Neural progenitor cell (in vitro differentiated cells): ENCODE data around the gene EMC8. TPM values are rescaled to one million over a fixed set of nuclear protein-coding genes. Genes with fewer than 3 reads are reported as not detected.

Experiments used
- DNase-seq: peaks from one replicate; pipeline ENCODE4 v3.0.0-alpha.2; 2016; ENCODE audit warnings: low spot score
- H2AFZ ChIP-seq: fragments of 200-600 bp; sonication (generic); replicated peaks from 2 replicates; pipeline ENCODE4 v1.6.1; 2016; ENCODE audit warnings: antibody characterized with exemption
- H3F3A ChIP-seq: fragments of 200-600 bp; sonication (generic); 2 replicates; pipeline ENCODE4 v1.6.1; 2016; ENCODE audit warnings: antibody characterized with exemption, low read depth
- H3K27ac ChIP-seq: fragments of 200-600 bp; sonication (generic); 2 replicates; pipeline ENCODE4 v1.5.1; 2016; ENCODE audit warnings: mild to moderate bottlenecking
- H3K27me3 ChIP-seq: fragments of 200-600 bp; sonication (generic); 2 replicates; pipeline ENCODE4 v1.6.1; 2016; ENCODE audit warnings: mild to moderate bottlenecking, moderate library complexity
- H3K36me3 ChIP-seq: fragments of 200-600 bp; sonication (generic); 2 replicates; pipeline ENCODE4 v1.5.1; 2016
- H3K4me1 ChIP-seq: fragments of 200-600 bp; sonication (generic); 2 replicates; pipeline ENCODE4 v1.6.1; 2016; ENCODE audit warnings: mixed run types
- H3K4me2 ChIP-seq: fragments of 200-600 bp; sonication (generic); 2 replicates; pipeline ENCODE4 v1.6.1; 2016
- H3K4me3 ChIP-seq: fragments of 200-600 bp; sonication (generic); 2 replicates; pipeline ENCODE4 v1.5.1; 2016
- H3K79me2 ChIP-seq: fragments of 200-600 bp; sonication (generic); 2 replicates; pipeline ENCODE4 v1.6.1; 2016; ENCODE audit warnings: low read depth
- H3K9ac ChIP-seq: fragments of 200-600 bp; sonication (generic); 2 replicates; pipeline ENCODE4 v1.6.1; 2016
- H3K9me3 ChIP-seq: fragments of 200-600 bp; sonication (generic); 2 replicates; pipeline ENCODE4 v1.5.1; 2016; ENCODE audit warnings: low read depth
- H4K20me1 ChIP-seq: fragments of 200-600 bp; sonication (generic); 2 replicates; pipeline ENCODE4 v1.6.1; 2016; ENCODE audit warnings: low read depth
- H3K27ac Mint-ChIP-seq: 3 replicates; pipeline ENCODE4 v1.8.0; 2021; ENCODE audit warnings: mixed read lengths
- H3K27me3 Mint-ChIP-seq: 2 replicates; pipeline ENCODE4 v1.8.0; 2022; ENCODE audit warnings: low read depth, mild to moderate bottlenecking, inconsistent platforms, moderate library complexity, mixed read lengths; ENCODE audit not compliant: insufficient read depth
- H3K36me3 Mint-ChIP-seq: 3 replicates; pipeline ENCODE4 v1.8.0; 2021; ENCODE audit warnings: mixed read lengths
- H3K4me1 Mint-ChIP-seq: 3 replicates; pipeline ENCODE4 v1.8.0; 2021; ENCODE audit warnings: mixed read lengths
- H3K4me3 Mint-ChIP-seq: 3 replicates; pipeline ENCODE4 v1.8.0; 2021; ENCODE audit warnings: mild to moderate bottlenecking, moderate library complexity, mixed read lengths
- H3K9me3 Mint-ChIP-seq: 3 replicates; pipeline ENCODE4 v1.8.0; 2020; ENCODE audit warnings: mixed read lengths
- CTCF ChIP-seq: fragments of 200-600 bp; sonication (generic); IDR thresholded peaks from 2 replicates; pipeline ENCODE4 v1.5.1; 2017; ENCODE audit warnings: antibody characterized with exemption, mild to moderate bottlenecking
- EZH2 ChIP-seq: fragments of 200-600 bp; sonication (generic); IDR thresholded peaks from 2 replicates; pipeline ENCODE4 v1.6.1; 2017; ENCODE audit warnings: antibody characterized with exemption, mild to moderate bottlenecking, moderate library complexity
- EZH2phosphoT487 ChIP-seq: fragments of 200-600 bp; sonication (generic); IDR thresholded peaks from 2 replicates; pipeline ENCODE4 v1.6.1; 2017; ENCODE audit warnings: antibody characterized with exemption
- total RNA-seq: library from RNA; depleted of rRNA; stranded (reverse); fragments of >200 nt; gene quantifications from 2 replicates; pipeline ENCODE4 v1.2.3, GENCODE V29; 2015; ENCODE audit warnings: low replicate concordance

EMC8 gene
- total RNA-seq, 1 donor from 2014 or later: 25.1 TPM

GRCh38 chr16:85770741-85771140, 28.6 kb downstream of the EMC8 start:
- peaks cover 17% of the 10 kb centered on the region for H3K4me1 ChIP-seq
- TF ChIP-seq EZH2phosphoT487: no peak
- TF ChIP-seq EZH2: no peak
- no peak for TF ChIP-seq CTCF
- no peak overlapping the region for H2AFZ ChIP-seq
- H3K9me3 Mint-ChIP-seq: no peaks in the 10 kb centered on the region
- no peaks in the 10 kb centered on the region for H3K36me3 ChIP-seq
- no peak overlapping the region for H3K4me3 ChIP-seq
- no peak overlapping the region for H3K4me2 ChIP-seq
- H3K27me3 ChIP-seq: no peaks in the 10 kb centered on the region
- H3K79me2 ChIP-seq: no peaks in the 10 kb centered on the region
- no peak overlapping the region for H3K27ac Mint-ChIP-seq
- no peak overlapping the region for H3K4me3 Mint-ChIP-seq
- H3F3A ChIP-seq: peaks cover 11% of the 10 kb centered on the region
- no peaks in the 10 kb centered on the region for H3K9me3 ChIP-seq
- no peak overlapping the region for H3K27ac ChIP-seq
- peaks cover 3% of the 10 kb centered on the region for H3K36me3 Mint-ChIP-seq
- H3K9ac ChIP-seq: no peak overlapping the region
- peaks cover 20% of the 10 kb centered on the region for H3K4me1 Mint-ChIP-seq
- no peak for DNase-seq
- no peaks in the 10 kb centered on the region for H4K20me1 ChIP-seq
- no peaks in the 10 kb centered on the region for H3K27me3 Mint-ChIP-seq

- no peaks in the 10 kb centered on the region for H3K9me3 Mint-ChIP-seq
- H3K4me1 Mint-ChIP-seq: peaks cover 29% of the 10 kb centered on the region
- H3K4me2 ChIP-seq: no peak overlapping the region
- H3K4me1 ChIP-seq: peaks cover 17% of the 10 kb centered on the region
- H3K27me3 Mint-ChIP-seq: peaks cover 4% of the 10 kb centered on the region
- H3K79me2 ChIP-seq: no peaks in the 10 kb centered on the region
- no peak overlapping the region for H3K4me3 ChIP-seq
- H3K27ac Mint-ChIP-seq: peak overlapping the region; percentile 57
- H4K20me1 ChIP-seq: no peaks in the 10 kb centered on the region
- H3K9me3 ChIP-seq: no peaks in the 10 kb centered on the region
- no peaks in the 10 kb centered on the region for H3K27me3 ChIP-seq
- H3K36me3 Mint-ChIP-seq: peaks cover 3% of the 10 kb centered on the region
- peaks cover 11% of the 10 kb centered on the region for H3F3A ChIP-seq
- DNase-seq: peak; percentile 59
- no peaks in the 10 kb centered on the region for H3K36me3 ChIP-seq
- H2AFZ ChIP-seq: no peak overlapping the region
- TF ChIP-seq EZH2: no peak
- no peak for TF ChIP-seq CTCF
- TF ChIP-seq EZH2phosphoT487: no peak
- no peak overlapping the region for H3K4me3 Mint-ChIP-seq
- H3K27ac ChIP-seq: no peak overlapping the region
- H3K9ac ChIP-seq: no peak overlapping the region
These were observed 31.1 kb downstream of the EMC8 start for GRCh38 chr16:85768199-85768598.

- no peak for TF ChIP-seq EZH2
- TF ChIP-seq CTCF: no peak
- Mint-ChIP-seq H3K27ac (no peak overlapping the region), H3K27me3 (peaks cover 4% of the 10 kb centered on the region), H3K9me3 (no peaks in the 10 kb centered on the region), H3K4me3 (no peak overlapping the region), H3K4me1 (peaks cover 29% of the 10 kb centered on the region), H3K36me3 (peaks cover 3% of the 10 kb centered on the region)
- Histone ChIP-seq H4K20me1 (no peaks in the 10 kb centered on the region), H3F3A (peaks cover 11% of the 10 kb centered on the region), H3K79me2 (no peaks in the 10 kb centered on the region), H3K9ac (no peak overlapping the region), H3K27ac (no peak overlapping the region), H2AFZ (no peak overlapping the region), H3K36me3 (no peaks in the 10 kb centered on the region), H3K4me1 (peaks cover 17% of the 10 kb centered on the region), H3K4me3 (no peak overlapping the region), H3K27me3 (no peaks in the 10 kb centered on the region), H3K4me2 (no peak overlapping the region), H3K9me3 (no peaks in the 10 kb centered on the region)
- no peak for DNase-seq
These were observed 31.8 kb downstream of the EMC8 start for GRCh38 chr16:85767531-85767930.
